ENCODE measurements around the gene ENTREP1.

Gene ENTREP1

DNA sequence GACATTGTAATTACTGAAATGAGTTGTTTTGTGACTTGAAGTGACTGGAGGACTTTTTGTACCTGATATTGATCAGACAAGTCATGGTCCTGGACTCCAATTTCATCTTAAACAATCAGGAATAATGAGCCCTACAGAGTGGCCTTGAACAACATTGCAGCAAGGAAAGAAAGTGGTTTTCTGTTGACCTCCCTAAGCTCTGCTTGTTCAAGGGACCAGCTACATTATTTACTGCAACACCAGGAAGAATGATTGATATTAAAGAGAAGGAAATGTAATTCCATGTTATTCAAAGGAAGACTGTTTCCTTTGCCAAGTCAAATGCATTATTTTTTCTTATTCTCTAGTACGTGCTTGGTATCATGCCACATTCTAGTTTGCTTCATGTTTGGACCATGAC lies 22.6 kb downstream of the ENTREP1 start:
- TF ChIP-seq, protein P1, sequence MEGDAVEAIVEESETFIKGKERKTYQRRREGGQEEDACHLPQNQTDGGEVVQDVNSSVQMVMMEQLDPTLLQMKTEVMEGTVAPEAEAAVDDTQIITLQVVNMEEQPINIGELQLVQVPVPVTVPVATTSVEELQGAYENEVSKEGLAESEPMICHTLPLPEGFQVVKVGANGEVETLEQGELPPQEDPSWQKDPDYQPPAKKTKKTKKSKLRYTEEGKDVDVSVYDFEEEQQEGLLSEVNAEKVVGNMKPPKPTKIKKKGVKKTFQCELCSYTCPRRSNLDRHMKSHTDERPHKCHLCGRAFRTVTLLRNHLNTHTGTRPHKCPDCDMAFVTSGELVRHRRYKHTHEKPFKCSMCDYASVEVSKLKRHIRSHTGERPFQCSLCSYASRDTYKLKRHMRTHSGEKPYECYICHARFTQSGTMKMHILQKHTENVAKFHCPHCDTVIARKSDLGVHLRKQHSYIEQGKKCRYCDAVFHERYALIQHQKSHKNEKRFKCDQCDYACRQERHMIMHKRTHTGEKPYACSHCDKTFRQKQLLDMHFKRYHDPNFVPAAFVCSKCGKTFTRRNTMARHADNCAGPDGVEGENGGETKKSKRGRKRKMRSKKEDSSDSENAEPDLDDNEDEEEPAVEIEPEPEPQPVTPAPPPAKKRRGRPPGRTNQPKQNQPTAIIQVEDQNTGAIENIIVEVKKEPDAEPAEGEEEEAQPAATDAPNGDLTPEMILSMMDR (IDR thresholded peaks at IDR 0.05; ENCODE audit: low read depth, low read length): no peak
- no peak for DNase-seq (ENCODE audit: extremely low read depth, low read depth)

DNA sequence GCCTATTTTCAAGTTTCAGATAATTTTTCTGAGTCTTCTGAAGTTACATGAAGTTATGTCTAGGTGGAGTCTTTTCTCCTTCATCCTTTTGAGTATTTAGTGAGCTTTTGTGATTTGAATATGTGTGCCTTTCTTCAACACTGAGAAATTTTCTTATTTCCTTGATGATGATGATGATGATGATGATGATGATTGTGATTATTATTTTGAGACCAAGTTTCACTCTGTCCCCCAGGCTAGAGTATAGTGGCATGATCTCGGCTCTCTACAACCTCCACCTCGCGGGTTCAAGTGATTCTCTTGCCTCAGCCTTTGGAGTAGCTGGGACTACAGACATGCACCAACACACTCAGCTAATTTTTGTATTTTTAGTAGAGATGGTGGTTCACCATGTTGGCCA lies 26.2 kb downstream of the ENTREP1 start:
- DNase-seq (ENCODE audit: extremely low read depth, low read depth): no peak
- TF ChIP-seq, protein P1 (IDR thresholded peaks at IDR 0.05; ENCODE audit: low read depth, low read length): no peak

DNA sequence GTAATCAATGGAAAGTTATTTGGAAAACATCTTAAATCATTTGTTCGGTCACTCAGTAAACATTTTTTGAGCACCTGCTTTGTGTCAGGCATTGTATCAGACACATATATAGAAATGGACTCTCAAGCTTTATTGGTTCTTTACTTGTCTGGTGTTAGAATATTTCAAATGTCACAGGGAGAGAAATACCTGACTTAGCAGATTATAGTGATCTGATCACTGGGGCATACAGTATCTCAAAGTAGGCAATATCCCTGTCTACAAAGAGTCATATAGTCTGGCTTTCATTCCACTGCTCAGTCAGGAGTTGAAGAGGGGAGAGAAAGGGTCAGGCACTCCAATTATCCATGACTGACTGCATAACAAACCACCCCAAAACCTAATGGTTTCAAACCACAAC lies 30.2 kb downstream of the ENTREP1 start:
- no peak for DNase-seq (ENCODE audit: extremely low read depth, low read depth)
- TF ChIP-seq, protein P1 (IDR thresholded peaks at IDR 0.05; ENCODE audit: low read depth, low read length): no peak

DNA sequence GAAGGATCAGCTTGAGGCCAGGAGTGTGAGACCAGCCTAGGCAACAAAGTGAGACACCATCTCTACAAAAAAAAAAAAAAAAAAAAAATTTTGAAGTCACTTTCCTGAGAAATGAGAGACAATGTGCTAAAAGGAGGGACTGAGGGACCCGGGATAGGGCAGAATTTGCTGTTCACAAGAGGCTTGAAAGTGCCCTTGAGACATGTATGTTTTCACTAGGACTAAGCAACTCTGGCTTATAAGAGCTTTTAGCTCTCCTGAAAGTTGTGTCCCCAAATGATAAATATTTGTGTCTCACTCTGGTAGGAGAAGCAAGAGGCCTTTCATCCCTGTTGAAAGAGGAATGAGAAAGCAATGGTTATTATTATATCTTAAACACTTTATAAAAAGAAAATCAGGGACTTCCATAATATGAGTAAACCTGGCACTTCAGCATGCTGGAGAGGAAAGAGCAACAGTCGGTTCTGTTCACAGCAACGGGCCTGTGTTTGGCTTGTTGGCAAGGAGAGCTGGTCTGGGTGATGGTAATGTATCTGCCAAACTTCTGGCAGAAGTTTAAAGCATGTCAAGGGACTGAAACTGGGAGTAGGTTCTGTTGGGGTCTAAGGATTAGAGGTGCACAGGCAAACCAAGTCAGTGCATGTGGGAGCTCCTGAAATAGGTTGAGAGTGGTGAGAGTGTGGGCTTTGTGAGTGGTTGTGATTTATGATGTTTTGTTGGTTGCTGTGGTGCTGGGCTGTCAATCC lies 32.2 kb downstream of the ENTREP1 start:
- TF ChIP-seq, protein P1 (IDR thresholded peaks at IDR 0.05; ENCODE audit: low read depth, low read length): no peak
- DNase-seq (ENCODE audit: extremely low read depth, low read depth): no peak

DNA sequence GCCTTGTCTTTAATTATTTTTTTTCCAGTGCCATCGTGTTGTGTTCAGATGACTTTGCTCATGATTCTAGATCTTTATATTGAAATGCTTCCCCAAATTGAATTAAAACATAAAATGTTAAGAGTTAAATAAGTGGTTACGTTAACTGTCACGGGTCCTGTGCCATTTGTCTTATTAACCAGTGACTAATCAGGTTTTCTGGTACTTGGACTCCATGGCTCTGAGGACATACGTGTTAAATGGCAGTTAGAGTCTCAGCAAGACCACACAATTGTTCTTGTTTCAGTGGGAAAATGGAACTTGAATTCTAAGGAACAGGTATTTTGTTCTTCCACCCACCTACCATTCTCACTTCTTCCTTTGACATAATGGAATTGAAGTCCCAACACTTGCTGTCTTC lies 32.8 kb downstream of the ENTREP1 start:
- TF ChIP-seq, protein P1 (IDR thresholded peaks at IDR 0.05; ENCODE audit: low read depth, low read length): no peak

DNA sequence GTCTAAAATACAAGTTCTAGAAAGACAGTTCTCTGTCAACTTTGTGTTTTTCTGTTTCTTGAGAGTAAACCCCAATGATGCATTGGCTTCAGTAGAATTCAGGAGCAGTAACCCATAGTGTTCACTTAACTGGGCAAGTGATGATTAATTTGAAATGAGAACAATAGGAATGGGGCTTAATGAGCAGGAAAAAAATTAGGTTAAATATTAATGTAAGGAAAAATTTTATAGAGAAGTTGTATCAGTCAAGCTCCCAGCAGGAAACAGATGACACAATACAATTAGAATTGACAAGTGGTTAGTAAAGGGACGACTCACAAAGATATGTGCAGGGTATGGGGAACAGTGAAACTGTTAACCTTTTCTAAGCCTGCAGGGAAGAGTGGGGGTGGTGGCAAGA lies 38.2 kb downstream of the ENTREP1 start:
- no peak for DNase-seq (ENCODE audit: extremely low read depth, low read depth)
- TF ChIP-seq, protein P1 (IDR thresholded peaks at IDR 0.05; ENCODE audit: low read depth, low read length): no peak

More for the DNA sequence above, 32.8 kb downstream of the ENTREP1 start:
- DNase-seq (ENCODE audit: extremely low read depth, low read depth): no peak

DNA sequence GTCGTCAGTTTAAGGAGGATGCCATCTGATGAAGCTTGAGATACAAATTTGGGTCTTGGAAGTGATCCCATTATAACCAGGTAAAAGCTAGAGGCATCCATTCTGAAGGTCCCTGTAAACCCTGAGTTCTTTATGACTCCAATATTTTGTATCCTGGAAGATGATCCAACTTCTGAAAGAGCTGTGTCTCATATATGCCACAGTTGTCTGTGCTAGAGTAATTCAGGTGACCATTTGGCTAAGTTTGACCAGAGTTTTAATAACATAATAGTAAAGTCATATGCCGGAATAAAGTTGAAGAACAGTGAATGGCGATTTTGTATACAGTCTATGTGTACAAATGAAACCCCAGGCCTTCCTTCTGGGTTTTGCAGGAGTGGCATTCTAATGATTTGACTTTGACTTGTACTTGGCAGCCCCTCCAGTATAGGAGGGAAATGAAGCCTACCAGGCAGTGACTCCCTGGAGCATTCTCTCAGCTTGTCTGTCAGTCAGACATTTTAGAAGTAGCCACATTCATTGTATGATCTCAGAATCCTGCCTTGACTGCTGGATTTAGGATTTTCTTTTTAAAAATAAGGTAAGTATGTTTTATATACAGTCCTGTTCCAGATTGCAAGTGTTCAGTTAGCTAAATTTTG lies 39.6 kb downstream of the ENTREP1 start:
- no peak for DNase-seq (ENCODE audit: extremely low read depth, low read depth)
- TF ChIP-seq, protein P1 (IDR thresholded peaks at IDR 0.05; ENCODE audit: low read depth, low read length): no peak

Measured in AG09319 (cell line).